GM19240 (cell line): Measurements from ENCODE around the gene STAM2.
"Not testable (repeated sequence)": the region's sequence is repeated elsewhere in the genome, so short reads cannot be mapped to it uniquely, and the experiment has no call there.

Source experiments
- DNase-seq: peaks from one replicate; pipeline ENCODE4 v3.0.0; 2011; ENCODE audit warnings: low spot score; ENCODE audit not compliant: insufficient read length

Gene STAM2

DNA sequence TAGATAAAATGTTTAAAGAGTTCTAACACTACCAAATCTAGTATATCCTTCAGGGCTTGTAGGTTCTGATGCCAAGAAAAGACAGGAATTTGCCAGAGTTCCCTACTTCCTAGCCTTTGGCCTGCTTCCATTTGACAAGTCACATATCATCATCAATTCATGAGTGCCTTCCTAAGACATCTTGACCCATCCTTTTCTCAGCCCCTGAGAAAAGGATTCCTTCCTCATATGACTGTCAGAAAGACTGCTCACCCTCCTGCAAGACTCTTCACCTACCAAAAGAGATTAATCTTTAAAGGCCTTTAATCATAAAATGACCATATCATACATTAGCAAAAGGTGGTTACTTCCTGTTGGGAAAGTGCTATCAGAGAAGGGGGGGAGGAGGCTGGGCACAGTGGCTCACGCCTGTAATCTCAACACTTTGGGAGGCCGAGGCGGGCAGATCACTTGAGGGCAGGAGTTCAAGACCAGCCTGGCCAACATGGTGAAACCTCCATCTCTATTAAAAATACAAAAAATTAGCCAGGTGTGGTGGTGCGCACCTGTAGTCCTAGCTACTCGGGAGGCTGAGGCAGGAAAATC lies 3.3 kb downstream of the STAM2 start:
- DNase-seq, result not testable (repeated sequence)

DNA sequence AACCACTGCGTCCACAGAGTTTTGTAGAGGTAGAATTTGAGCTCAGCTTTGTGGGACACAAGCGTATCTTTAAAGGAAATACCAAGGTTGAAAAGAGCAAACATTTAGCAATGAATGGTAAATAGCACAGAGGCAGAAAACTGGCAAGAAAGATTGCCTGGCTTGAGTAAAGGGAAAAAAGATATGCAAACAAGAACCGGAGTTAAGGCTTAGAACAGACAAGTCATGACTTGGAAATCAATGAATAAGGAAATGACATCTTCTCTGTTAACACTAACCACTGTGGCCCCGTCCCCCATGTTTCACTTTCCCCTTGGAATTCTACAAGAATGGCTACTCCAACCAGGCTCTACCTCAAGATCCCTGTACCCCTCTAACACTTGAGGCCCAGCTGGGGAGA lies 3.8 kb downstream of the STAM2 start:
- DNase-seq, result no peak

GRCh38 chr2:152169158-152169557 lies 6.4 kb downstream of the STAM2 start:
- not testable (repeated sequence) for DNase-seq

- not testable (repeated sequence) for DNase-seq
Measured at GRCh38 chr2:152167470-152167869, 8.1 kb downstream of the STAM2 start.

- DNase-seq, result no peak
Measured at GRCh38 chr2:152167065-152167464, 8.5 kb downstream of the STAM2 start.

DNA sequence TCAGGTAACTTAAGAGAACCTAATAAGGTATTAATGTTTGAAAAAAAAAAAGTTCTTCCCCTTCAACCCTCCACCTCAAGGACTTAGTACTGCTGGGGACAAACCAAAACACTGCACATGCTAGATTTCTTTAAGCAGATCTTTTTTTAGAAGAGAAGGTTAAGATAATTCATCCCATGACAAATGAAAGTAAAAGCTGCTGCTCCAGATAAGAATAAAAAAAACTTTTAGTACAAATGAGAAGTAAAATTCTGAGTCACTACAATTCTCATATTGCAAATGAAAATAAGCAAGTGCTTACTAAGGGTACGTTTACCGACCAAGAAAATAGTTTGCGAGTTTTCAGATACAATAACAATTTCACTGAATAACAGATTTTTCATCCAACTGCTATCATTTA lies 8.9 kb downstream of the STAM2 start:
- no peak for DNase-seq

DNA sequence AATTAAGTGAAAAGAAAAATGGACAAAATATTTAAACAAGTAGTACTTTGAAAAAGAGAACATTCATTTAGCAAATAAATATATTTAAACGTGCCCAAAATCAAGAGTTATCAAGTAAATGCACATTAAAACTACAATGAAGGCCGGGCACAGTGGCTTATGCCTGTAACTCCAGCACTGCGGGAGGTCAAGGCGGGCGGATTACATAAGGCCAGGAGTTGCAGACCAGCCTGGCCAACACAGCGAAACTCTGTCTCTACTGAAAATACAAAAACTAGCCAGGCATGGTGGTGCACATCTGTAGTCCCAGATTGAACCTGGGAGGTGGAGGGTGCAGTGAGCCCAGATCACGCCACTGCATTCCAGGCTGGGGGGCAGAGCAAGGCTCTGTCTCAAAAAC lies 9.8 kb downstream of the STAM2 start:
- DNase-seq, result no peak

GRCh38 chr2:152165306-152165705 lies 10.3 kb downstream of the STAM2 start:
- DNase-seq, result no peak

DNA sequence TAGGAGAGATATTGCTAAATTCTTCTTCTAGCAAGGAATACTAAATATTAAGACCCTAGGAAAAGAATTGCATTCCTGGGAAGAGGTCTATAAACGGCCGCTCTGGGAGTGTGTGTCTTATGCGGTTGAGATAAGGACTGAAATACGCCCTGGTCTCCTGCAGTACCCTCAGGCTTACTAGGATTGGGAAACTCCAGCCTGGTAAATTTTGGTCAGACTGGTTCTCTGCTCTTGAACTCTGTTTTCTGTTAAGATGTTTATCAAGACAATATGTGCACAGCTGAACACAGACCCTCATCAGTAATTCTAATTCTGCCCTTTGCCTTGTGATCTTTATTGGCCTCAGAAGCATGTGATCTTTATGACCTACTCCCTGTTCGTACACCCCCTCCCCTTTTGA lies 11.9 kb downstream of the STAM2 start:
- DNase-seq, result not testable (repeated sequence)

- DNase-seq, result no peak
Measured at GRCh38 chr2:152162141-152162540, 13.4 kb downstream of the STAM2 start.

GRCh38 chr2:152161598-152161997 lies 14.0 kb downstream of the STAM2 start:
- no peak for DNase-seq

DNA sequence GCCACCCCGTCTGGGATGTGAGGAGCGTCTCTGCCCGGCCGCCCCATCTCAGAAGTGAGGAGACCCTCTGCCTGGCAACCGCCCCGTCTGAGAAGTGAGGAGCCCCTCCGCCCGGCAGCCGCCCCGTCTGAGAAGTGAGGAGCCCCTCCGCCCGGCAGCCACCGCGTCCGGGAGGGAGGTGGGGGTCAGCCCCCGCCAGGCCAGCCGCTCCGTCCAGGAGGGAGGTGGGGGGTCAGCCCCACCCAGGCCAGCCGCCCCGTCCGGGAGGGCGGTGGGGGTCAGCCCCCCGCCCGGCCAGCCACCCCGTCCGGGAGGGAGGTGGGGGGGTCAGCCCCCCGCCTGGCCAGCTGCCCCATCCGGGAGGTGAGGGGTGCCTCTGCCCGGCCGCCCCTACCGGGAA lies 15.2 kb downstream of the STAM2 start:
- not testable (repeated sequence) for DNase-seq

GRCh38 chr2:152157253-152157652 lies 18.3 kb downstream of the STAM2 start:
- DNase-seq, result no peak

- no peak for DNase-seq
Measured at GRCh38 chr2:152155209-152155608, 20.4 kb downstream of the STAM2 start.

DNA sequence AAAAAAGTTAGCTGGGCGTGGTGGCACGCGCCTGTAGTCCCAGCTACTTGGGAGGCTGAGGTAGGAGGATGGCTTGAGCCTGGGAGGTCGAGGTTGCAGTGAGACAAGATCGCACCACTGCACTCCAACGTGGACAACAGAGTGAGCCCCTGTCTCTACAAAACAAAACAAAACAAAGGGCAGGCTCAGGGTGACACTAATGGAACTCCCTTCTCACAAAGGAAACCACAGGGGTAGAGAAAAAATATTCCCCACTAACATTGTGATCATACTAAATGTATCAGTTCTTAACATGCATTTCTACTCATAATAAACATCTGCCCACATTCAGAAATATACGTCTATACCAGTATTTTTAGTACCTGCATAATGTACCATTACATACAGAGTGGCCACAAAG lies 21.1 kb downstream of the STAM2 start:
- no peak for DNase-seq

DNA sequence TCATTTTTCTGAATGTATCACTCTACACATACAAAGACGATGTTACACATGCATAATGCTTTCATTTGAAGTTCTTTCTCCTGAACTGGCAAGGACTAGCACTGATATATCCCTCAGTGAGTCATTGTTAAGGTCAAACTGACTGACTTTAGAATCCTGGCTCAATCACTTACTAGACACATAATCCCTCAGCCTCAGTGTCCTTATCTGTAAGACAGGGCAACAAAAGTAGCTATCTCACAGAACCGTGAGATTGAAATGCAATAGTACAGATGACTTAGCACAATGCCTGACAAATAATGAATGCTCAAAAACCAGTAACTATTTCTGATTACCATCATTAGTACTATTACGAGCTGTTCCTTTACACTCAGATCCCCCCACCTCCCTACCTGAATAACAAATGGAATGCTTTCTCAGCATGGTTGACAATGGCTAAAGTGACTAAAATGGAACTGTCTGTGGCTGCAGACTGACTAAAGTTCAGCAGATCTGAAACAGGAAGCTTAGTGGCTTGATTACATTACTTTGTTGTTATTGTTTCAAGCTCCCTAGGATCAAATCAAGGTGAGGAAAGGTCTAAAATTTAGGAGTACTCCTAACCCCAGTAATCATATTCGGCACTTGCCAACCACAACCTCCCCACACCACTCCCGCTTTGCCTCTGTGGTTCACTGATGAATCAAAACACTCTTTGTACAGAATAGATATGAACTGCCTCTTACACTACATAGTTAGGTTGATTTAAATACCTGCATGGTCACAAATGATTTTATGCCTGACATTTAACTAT lies 40.9 kb downstream of the STAM2 start:
- DNase-seq, result no peak

DNA sequence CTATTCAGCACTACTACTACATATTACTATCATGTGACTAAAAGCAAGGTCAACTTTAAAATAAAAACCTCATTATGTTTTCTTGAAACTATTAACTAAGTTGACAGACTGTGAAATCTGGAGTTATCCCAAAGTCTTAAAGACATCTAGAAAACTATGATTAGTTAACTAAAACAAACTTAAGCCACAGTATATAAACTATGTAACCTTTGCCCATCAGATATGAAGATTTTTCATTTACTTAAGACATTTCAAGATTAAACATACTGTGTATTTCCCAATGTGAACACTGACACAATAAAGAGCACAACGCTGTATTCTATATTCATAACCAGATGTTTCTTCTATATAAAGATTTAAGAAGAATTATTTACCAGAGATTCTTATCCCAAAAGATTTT lies 43.3 kb downstream of the STAM2 start:
- DNase-seq, result no peak

DNA sequence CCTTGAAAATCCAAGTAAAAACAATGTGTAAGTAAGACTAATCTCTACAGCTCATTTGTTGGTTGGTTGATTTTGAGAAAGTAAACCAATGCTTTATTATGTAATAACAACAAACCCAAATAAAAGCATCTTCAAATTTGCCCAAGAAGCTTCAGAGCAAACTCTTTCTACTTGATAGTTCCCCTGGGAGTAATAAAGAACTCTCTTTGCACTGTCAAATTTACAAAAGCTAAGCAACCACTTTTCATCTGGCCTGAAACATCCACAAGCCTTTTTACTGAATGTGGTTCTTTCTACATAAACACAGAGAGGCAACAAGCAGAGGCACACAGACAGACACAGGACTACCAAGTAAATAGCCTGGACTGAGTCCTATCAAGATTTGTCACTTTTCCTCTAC lies 47.9 kb downstream of the STAM2 start:
- no peak for DNase-seq

DNA sequence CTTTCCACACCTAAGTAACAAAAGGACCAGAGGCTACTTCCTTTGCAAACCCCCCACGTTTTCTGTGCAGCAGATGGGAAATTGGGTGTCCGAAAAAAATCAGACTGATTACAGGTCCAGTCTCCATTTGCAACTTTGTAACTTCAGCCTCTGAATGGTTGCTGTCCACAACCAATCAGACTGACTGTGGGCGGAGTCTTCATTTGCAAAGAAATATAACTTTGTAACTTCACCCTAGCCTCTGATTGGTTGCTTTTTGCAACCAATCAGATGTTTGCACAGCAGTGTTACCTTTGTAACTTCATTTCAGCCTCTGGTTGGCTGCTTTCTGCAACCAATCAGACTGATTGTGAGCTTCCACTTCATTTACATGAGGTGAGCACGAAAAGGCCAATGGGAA lies 48.9 kb downstream of the STAM2 start:
- DNase-seq, result no peak

- DNase-seq, result no peak
Measured at GRCh38 chr2:152122161-152122560, 53.4 kb downstream of the STAM2 start.

- no peak for DNase-seq
Measured at GRCh38 chr2:152120430-152120829, 55.1 kb downstream of the STAM2 start.

DNA sequence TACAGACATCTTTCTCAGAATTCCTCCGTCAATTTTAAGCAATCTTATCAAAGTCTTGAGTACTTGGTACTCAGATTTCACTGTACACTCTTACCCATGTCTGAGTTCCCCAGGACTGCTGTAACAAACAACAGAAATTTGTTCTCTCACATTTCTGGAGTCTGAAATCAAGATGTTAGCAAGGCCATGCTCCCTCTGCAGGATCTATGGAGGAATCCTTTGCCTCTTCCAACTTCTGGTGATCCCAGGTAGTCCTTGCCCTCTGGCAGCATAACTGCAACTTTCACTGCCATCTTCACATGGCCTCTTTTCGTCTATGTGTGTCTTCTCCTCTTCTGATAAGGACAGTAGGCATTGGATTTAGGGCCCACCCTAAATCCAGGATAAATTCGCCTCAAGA lies 59.6 kb downstream of the STAM2 start:
- DNase-seq, result no peak

GRCh38 chr2:152114366-152114765 lies 61.2 kb downstream of the STAM2 start:
- no peak for DNase-seq
